K562 (cell line): Measurements from ENCODE around the gene LHX3. TPM values are rescaled to one million over a fixed set of nuclear protein-coding genes. Genes with fewer than 3 reads are reported as not detected.

Experiments used
- ARID1B ChIP-seq: fragments of 450-650 bp; IDR thresholded peaks from 2 replicates; pipeline ENCODE4 v1.6.1; 2016; ENCODE audit warnings: antibody characterized with exemption, mild to moderate bottlenecking, inconsistent platforms
- CCNT2 ChIP-seq: IDR thresholded peaks from 2 replicates; pipeline ENCODE4 v1.6.1; 2011; ENCODE audit warnings: borderline replicate concordance, low read depth, mild to moderate bottlenecking, moderate library complexity, mixed read lengths, low read length; ENCODE audit not compliant: insufficient read length; ENCODE audit errors: extremely low read depth
- CHD1 ChIP-seq: fragments of 200-600 bp; sonication (generic); IDR thresholded peaks from one replicate; pipeline ENCODE4 v1.6.1; 2012; ENCODE audit warnings: mild to moderate bottlenecking, moderate library complexity, low read length, inconsistent platforms
- CREM ChIP-seq: IDR thresholded peaks from 2 replicates; pipeline ENCODE4 v1.6.1; 2014; ENCODE audit warnings: antibody characterized with exemption, low read depth
- ERF ChIP-seq: fragments of 450-650 bp; formaldehyde crosslinking; IDR thresholded peaks from 2 replicates; pipeline ENCODE4 v1.4.0; 2020; ENCODE audit warnings: mild to moderate bottlenecking, mixed read lengths
- HCFC1 ChIP-seq: IDR thresholded peaks from 2 replicates; pipeline ENCODE4 v1.6.1; 2012; ENCODE audit warnings: low read depth, low read length, improper control_type of control experiment
- HNRNPK ChIP-seq: fragments of 200-400 bp; formaldehyde crosslinking; IDR thresholded peaks from one replicate; pipeline ENCODE4 v1.6.1; 2018; ENCODE audit warnings: mild to moderate bottlenecking, low read depth, low read length; ENCODE audit not compliant: poor library complexity, severe bottlenecking
- L3MBTL2 ChIP-seq: fragments of 450-650 bp; IDR thresholded peaks from 2 replicates; pipeline ENCODE4 v1.6.1; 2016; ENCODE audit warnings: mild to moderate bottlenecking, moderate library complexity
- NCOA6 ChIP-seq: fragments of 450-650 bp; IDR thresholded peaks from 2 replicates; pipeline ENCODE4 v1.6.1; 2017; ENCODE audit warnings: mild to moderate bottlenecking
- NONO ChIP-seq, 2 experiments: fragments of 200-400 bp in 1 of 2; fragments of 450-650 bp in 1 of 2; formaldehyde crosslinking in 1 of 2; IDR thresholded peaks; 2 replicates each; pipeline ENCODE4 v1.6.1; 2017; ENCODE audit warnings: low read depth in 2 of 2, mild to moderate bottlenecking in 2 of 2, moderate library complexity in 2 of 2, low read length in 1 of 2
- PHF21A ChIP-seq: fragments of 450-650 bp; IDR thresholded peaks from 2 replicates; pipeline ENCODE4 v1.6.1; 2017; ENCODE audit warnings: low read depth, borderline replicate concordance
- POLR2AphosphoS5 ChIP-seq: IDR thresholded peaks from 2 replicates; pipeline ENCODE4 v1.6.1; 2011; ENCODE audit warnings: mild to moderate bottlenecking, low read depth, low read length, moderate library complexity; ENCODE audit not compliant: control insufficient read depth, insufficient read depth
- RBBP5 ChIP-seq: fragments of 200-600 bp; sonication (generic); IDR thresholded peaks from 2 replicates; pipeline ENCODE4 v1.6.1; 2012; ENCODE audit warnings: borderline replicate concordance, mild to moderate bottlenecking, low read length, control low read depth, inconsistent platforms; ENCODE audit not compliant: insufficient read depth, poor library complexity, severe bottlenecking
- RBFOX2 ChIP-seq: fragments of 200-400 bp; formaldehyde crosslinking; IDR thresholded peaks from 2 replicates; pipeline ENCODE4 v1.6.1; 2017; ENCODE audit warnings: low read depth, mild to moderate bottlenecking, low read length, moderate library complexity
- YY1 ChIP-seq, 3 experiments: IDR thresholded peaks; 2 replicates each; pipeline ENCODE4 v1.6.1; 2011; ENCODE audit warnings: low read length in 2 of 3, mild to moderate bottlenecking in 2 of 3, moderate library complexity in 2 of 3, borderline replicate concordance in 1 of 3, control low read depth in 1 of 3, low read depth in 1 of 3; ENCODE audit not compliant: insufficient read depth in 3 of 3, insufficient replicate concordance in 2 of 3, control insufficient read depth in 1 of 3, insufficient read length in 1 of 3; ENCODE audit errors: extremely low read depth in 1 of 3
- ZNF146 ChIP-seq: IDR thresholded peaks from one replicate; pipeline ENCODE4 v1.6.1; 2018; ENCODE audit warnings: missing compliant biosample characterization; ENCODE audit not compliant: unreplicated experiment
- ZSCAN32 ChIP-seq: fragments of 450-650 bp; formaldehyde crosslinking; IDR thresholded peaks from 2 replicates; pipeline ENCODE4 v1.4.0; 2020; ENCODE audit warnings: mild to moderate bottlenecking, moderate library complexity
- ZZZ3 ChIP-seq: fragments of 450-650 bp; IDR thresholded peaks from 2 replicates; pipeline ENCODE4 v1.6.1; 2016; ENCODE audit warnings: antibody characterized with exemption, mild to moderate bottlenecking, moderate library complexity
- polyA plus RNA-seq, 8 experiments: library from polyadenylated mRNA; depleted of rRNA in 4 of 8; stranded (reverse) in 5 of 8; unstranded in 3 of 8; fragments of >200 nt; fragmentation: Nextera tagmentation in 2 of 8; fragmentation: Illumina TruSeq in 1 of 8; extraction: Ambion mirVana in 2 of 8; extraction: Trizol in 1 of 8; gene quantifications; 2 replicates each; pipeline versions ENCODE4 v1.2.1 to v1.2.3, GENCODE V29; 2011 to 2014; ENCODE audit warnings: inconsistent platforms in 1 of 8, missing spikeins in 1 of 8
- total RNA-seq, 7 experiments: library from RNA; depleted of rRNA in 6 of 7; stranded (reverse); fragments of >200 nt in 6 of 7; fragmentation: Illumina TruSeq in 2 of 7; extraction: Trizol in 2 of 7; gene quantifications; 2 replicates each; pipeline versions ENCODE4 v1.2.1 to v1.2.3, GENCODE V29; 2011 to 2021; ENCODE audit warnings: low replicate concordance in 1 of 7
- TF ChIP-seq, protein P1 (sequence below): fragments of 450-650 bp; IDR thresholded peaks from 2 replicates; pipeline ENCODE4 v1.6.1; 2016; ENCODE audit warnings: borderline replicate concordance
- TF ChIP-seq, protein P2 (sequence below): sonication (generic); formaldehyde crosslinking; IDR thresholded peaks from 2 replicates; pipeline ENCODE4 v1.8.0; 2022; ENCODE audit warnings: mild to moderate bottlenecking, missing genetic modification reagents
- TF ChIP-seq, protein P3 (sequence below): fragments of 200-800 bp; sonication (Bioruptor generic); IDR thresholded peaks from 2 replicates; pipeline ENCODE4 v1.6.1; 2017; ENCODE audit warnings: missing genetic modification characterization, missing compliant biosample characterization

Gene LHX3
- total and polyA plus RNA-seq, 9 of the 15 experiments (the other 6 are each of a cell fraction or from before 2014, with no cell fraction given): 0.09 TPM; not detected in 8

DNA sequence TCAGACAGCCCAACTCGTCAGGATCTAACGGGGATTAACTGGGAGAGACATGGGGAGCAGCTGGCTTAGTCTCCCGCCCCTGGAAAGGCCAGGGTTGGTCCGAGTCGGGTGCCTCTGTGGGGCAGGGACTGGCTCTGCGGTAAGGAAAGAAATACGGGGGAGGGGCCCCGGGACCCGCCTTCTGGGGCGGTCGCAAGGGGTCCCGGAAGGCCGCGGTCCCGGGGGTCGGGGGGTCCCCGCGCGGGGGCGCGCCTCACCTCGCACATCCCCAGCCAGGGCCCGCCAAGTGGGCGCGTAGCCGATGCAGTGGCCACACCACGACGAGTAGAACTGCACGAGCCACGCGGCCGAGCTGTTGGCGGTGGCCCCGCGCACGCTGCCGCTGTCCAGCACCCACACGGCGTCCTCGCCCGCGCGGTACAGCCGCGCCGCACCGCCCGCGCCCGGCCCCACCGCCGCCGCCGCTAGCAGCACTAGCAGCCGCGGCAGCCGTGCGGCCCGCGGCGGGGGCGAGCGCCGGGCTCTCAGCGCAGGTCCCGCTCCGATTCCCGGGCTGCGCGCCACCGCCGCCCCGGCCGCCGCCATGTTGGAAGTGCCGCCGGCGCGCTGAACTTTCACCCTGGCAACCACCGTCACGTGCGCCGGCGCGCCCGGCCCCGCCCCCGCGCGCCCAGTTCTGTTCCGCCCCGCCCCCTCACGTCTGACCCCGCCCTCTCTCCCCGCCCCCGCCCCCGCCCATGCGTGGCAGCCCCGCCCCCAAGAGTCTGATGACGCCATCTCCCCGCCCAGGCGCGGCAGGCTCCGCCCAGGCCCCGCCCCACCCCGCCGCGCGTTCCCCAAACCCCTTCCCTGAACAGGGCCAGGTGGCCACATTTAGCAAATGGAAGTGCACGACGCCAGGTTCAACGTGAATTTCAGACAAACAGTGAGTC, 40.6 kb upstream of the LHX3 start, which contains the start of gene QSOX2 (continued):
- TF ChIP-seq ZSCAN32 (CRISPR knock-in tag) (no peak), CCNT2 (peak; percentile 70), RBBP5 (peak; percentile 91), NCOA6 (no peak), HCFC1 (peak; percentile 55), ZZZ3 (no peak), PHF21A (no peak), HNRNPK (no peak), POLR2AphosphoS5 (peak; percentile 24; the same call in 1 of the 2 replicates), CHD1 (no peak), ZNF146 (no peak), ERF (peak; percentile 75; the same call in 1 of the 2 replicates), YY1 (IDR thresholded peaks at IDR 0.05; ENCODE audit: borderline replicate concordance in 1 of 3, control insufficient read depth in 1 of 3, extremely low read depth in 1 of 3, insufficient read depth in 3 of 3, insufficient read length in 1 of 3, insufficient replicate concordance in 2 of 3, low read depth in 1 of 3, low read length in 2 of 3) (peak; percentile 84 to 98 (median 94)), ARID1B (no peak), RBFOX2 (peak; percentile 82), CREM (peak; percentile 70), NONO (IDR thresholded peaks at IDR 0.05; ENCODE audit: low read depth in 2 of 2, low read length in 1 of 2) (peak in 1 of 2 experiments; percentile 94; a peak in 3 of 4 replicates), L3MBTL2 (peak; percentile 82)
- TF ChIP-seq, protein P1, sequence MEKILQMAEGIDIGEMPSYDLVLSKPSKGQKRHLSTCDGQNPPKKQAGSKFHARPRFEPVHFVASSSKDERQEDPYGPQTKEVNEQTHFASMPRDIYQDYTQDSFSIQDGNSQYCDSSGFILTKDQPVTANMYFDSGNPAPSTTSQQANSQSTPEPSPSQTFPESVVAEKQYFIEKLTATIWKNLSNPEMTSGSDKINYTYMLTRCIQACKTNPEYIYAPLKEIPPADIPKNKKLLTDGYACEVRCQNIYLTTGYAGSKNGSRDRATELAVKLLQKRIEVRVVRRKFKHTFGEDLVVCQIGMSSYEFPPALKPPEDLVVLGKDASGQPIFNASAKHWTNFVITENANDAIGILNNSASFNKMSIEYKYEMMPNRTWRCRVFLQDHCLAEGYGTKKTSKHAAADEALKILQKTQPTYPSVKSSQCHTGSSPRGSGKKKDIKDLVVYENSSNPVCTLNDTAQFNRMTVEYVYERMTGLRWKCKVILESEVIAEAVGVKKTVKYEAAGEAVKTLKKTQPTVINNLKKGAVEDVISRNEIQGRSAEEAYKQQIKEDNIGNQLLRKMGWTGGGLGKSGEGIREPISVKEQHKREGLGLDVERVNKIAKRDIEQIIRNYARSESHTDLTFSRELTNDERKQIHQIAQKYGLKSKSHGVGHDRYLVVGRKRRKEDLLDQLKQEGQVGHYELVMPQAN: peak; percentile 80; the same call in 1 of the 2 replicates
- TF ChIP-seq, protein P2, sequence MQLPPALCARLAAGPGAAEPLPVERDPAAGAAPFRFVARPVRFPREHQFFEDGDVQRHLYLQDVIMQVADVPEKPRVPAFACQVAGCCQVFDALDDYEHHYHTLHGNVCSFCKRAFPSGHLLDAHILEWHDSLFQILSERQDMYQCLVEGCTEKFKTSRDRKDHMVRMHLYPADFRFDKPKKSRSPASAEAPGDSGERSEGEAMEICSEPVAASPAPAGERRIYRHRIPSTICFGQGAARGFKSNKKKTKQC (CRISPR knock-in tag): peak; percentile 95
- TF ChIP-seq, protein P3, sequence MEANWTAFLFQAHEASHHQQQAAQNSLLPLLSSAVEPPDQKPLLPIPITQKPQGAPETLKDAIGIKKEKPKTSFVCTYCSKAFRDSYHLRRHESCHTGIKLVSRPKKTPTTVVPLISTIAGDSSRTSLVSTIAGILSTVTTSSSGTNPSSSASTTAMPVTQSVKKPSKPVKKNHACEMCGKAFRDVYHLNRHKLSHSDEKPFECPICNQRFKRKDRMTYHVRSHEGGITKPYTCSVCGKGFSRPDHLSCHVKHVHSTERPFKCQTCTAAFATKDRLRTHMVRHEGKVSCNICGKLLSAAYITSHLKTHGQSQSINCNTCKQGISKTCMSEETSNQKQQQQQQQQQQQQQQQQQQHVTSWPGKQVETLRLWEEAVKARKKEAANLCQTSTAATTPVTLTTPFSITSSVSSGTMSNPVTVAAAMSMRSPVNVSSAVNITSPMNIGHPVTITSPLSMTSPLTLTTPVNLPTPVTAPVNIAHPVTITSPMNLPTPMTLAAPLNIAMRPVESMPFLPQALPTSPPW (CRISPR knock-in tag): peak; percentile 85
